Mesendoderm (in vitro differentiated cells): ENCODE measurements around the gene S100A9.

ENCODE experiments used
- DNase-seq: peaks from one replicate; pipeline ENCODE4 v3.0.0; 2013
- H2AK5ac ChIP-seq: 2 replicates; pipeline ENCODE4 v1.6.1; 2013; ENCODE audit warnings: low read length, inconsistent platforms
- H2BK120ac ChIP-seq: 2 replicates; pipeline ENCODE4 v1.6.1; 2013; ENCODE audit warnings: low read depth, mild to moderate bottlenecking, low read length, moderate library complexity, mixed read lengths
- H2BK15ac ChIP-seq: replicated peaks from 2 replicates; pipeline ENCODE4 v1.6.1; 2013; ENCODE audit warnings: low read depth, mild to moderate bottlenecking, moderate library complexity
- H2BK5ac ChIP-seq: 2 replicates; pipeline ENCODE4 v1.6.1; 2013; ENCODE audit warnings: low read length, inconsistent platforms
- H3K18ac ChIP-seq: 2 replicates; pipeline ENCODE4 v1.6.1; 2013; ENCODE audit warnings: mild to moderate bottlenecking, low read length, mixed read lengths
- H3K23ac ChIP-seq: one replicate; pipeline ENCODE4 v1.6.1; 2013; ENCODE audit warnings: low read length
- H3K27ac ChIP-seq: 2 replicates; pipeline ENCODE4 v1.5.1; 2013; ENCODE audit warnings: low read depth, mild to moderate bottlenecking, inconsistent platforms, low read length, moderate library complexity
- H3K27me3 ChIP-seq: 2 replicates; pipeline ENCODE4 v1.6.1; 2013; ENCODE audit warnings: low read length, control low read depth, mild to moderate bottlenecking, inconsistent platforms; ENCODE audit not compliant: insufficient read depth, poor library complexity
- H3K36me3 ChIP-seq: 2 replicates; pipeline ENCODE4 v1.6.1; 2013; ENCODE audit warnings: low read length, inconsistent platforms; ENCODE audit not compliant: control insufficient read depth, insufficient read depth
- H3K4ac ChIP-seq: one replicate; pipeline ENCODE4 v1.6.1; 2013; ENCODE audit warnings: low read depth, mild to moderate bottlenecking, low read length, moderate library complexity
- H3K4me1 ChIP-seq: 2 replicates; pipeline ENCODE4 v1.6.1; 2013; ENCODE audit warnings: low read depth, low read length, inconsistent platforms; ENCODE audit not compliant: control insufficient read depth
- H3K4me2 ChIP-seq: 2 replicates; pipeline ENCODE4 v1.6.1; 2013; ENCODE audit warnings: low read length
- H3K4me3 ChIP-seq: 2 replicates; pipeline ENCODE4 v1.5.1; 2013; ENCODE audit warnings: mild to moderate bottlenecking, low read length
- H3K56ac ChIP-seq: one replicate; pipeline ENCODE4 v1.6.1; 2013; ENCODE audit warnings: low read length
- H3K79me1 ChIP-seq: 2 replicates; pipeline ENCODE4 v1.6.1; 2013; ENCODE audit warnings: low read length, inconsistent platforms
- H3K79me2 ChIP-seq: 2 replicates; pipeline ENCODE4 v1.6.1; 2013; ENCODE audit warnings: mild to moderate bottlenecking, low read length; ENCODE audit not compliant: control insufficient read depth, insufficient read depth
- H3K9ac ChIP-seq: 2 replicates; pipeline ENCODE4 v1.6.1; 2013; ENCODE audit warnings: low read length, inconsistent platforms
- H4K5ac ChIP-seq: one replicate; pipeline ENCODE4 v1.6.1; 2013; ENCODE audit warnings: low read length
- H4K8ac ChIP-seq: one replicate; pipeline ENCODE4 v1.6.1; 2013; ENCODE audit warnings: low read depth, mild to moderate bottlenecking, control low read depth, low read length, moderate library complexity
- WGBS: extraction: QIAGEN DNeasy Blood & Tissue Kit; methylation state at CpG from one replicate; pipeline ENCODE4 v1.1.7; 2013; ENCODE audit warnings: low lambda C conversion rate, missing lambda C conversion rate; ENCODE audit not compliant: insufficient coverage; ENCODE audit errors: extremely low coverage; 5-methylcytosine and 5-hydroxymethylcytosine counted together

S100A9 gene

DNA sequence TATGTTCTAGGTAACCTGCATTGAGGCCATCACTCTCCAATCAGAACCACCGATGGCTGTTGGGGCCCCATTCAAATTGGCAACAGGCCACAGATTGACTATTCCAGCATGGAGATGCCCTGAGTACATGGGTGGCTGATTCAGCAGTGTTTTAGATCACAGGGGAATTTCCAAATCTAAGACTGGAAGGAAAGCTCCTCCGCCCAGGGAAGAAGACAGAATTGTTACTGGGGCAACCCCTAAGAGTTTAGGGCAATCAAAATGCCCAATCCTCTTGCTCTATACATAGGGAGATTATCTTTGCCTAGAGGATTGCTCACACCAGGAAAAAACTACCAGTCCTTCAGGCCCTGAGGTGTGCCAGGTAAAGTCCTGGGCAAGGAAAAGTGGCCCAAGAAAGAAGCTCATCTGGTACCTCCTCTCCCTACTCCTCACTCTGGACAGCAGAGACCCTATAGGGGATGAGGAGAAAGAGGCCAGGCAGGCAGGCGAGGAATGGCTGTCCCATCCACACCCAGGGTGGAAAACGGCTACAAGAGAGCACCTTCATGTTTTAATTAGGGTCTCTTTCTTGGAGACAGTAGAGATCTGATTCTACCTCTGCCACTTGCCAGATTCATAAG is 27.4 kb downstream of the S100A9 start:
- no peak for DNase-seq
- Histone ChIP-seq H3K56ac (no peak overlapping the region), H3K36me3 (no peaks in the 10 kb centered on the region), H3K4me2 (no peak overlapping the region), H3K4ac (no peak overlapping the region), H3K4me3 (no peak overlapping the region), H3K27ac (no peak overlapping the region), H3K9ac (no peak overlapping the region), H3K18ac (no peak overlapping the region), H2AK5ac (no peak overlapping the region), H3K4me1 (no peaks in the 10 kb centered on the region), H3K79me2 (no peaks in the 10 kb centered on the region), H2BK120ac (no peak overlapping the region), H3K79me1 (no peaks in the 10 kb centered on the region), H4K8ac (no peak overlapping the region), H2BK5ac (no peak overlapping the region), H3K23ac (no peak overlapping the region), H4K5ac (no peak overlapping the region), H2BK15ac (no peak overlapping the region), H3K27me3 (no peaks in the 10 kb centered on the region)
- no CpG with 5 or more reads among the region's 4 CpGs for WGBS

DNA sequence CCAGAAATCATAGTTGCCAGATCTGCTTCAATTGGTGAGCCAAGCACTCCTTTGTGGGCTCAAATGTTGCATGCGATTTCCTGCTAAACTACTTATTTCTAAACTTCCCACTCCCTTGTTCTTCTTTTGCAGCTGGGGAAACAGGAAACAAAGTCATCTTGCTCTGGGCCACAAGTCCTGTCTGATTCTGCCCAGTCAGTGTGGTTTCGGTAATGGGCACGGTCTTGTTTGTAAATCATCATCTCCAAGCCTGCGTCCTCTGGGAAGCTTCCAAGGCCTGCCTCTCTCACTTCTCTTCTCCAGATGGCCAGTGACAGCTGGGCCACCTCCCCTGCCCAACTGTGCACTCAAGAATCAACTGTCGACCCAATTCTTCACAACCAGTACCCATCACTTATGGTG is 28.8 kb downstream of the S100A9 start:
- WGBS = no CpG with 5 or more reads among the region's 5 CpGs
- H3K27ac ChIP-seq = no peak overlapping the region
- H3K4ac ChIP-seq = no peak overlapping the region
- no peak overlapping the region for H3K4me3 ChIP-seq
- H3K36me3 ChIP-seq = no peaks in the 10 kb centered on the region
- no peak overlapping the region for H3K9ac ChIP-seq
- no peaks in the 10 kb centered on the region for H3K79me2 ChIP-seq
- H2AK5ac ChIP-seq = no peak overlapping the region
- H3K4me1 ChIP-seq = no peaks in the 10 kb centered on the region
- H4K8ac ChIP-seq = no peak overlapping the region
- H3K79me1 ChIP-seq = no peaks in the 10 kb centered on the region
- no peak overlapping the region for H4K5ac ChIP-seq
- no peak overlapping the region for H3K23ac ChIP-seq
- no peak overlapping the region for H3K56ac ChIP-seq
- H3K4me2 ChIP-seq = no peak overlapping the region
- H3K27me3 ChIP-seq = no peaks in the 10 kb centered on the region
- no peak overlapping the region for H2BK120ac ChIP-seq
- H2BK15ac ChIP-seq = no peak overlapping the region
- no peak overlapping the region for H3K18ac ChIP-seq
- no peak for DNase-seq
- no peak overlapping the region for H2BK5ac ChIP-seq

DNA sequence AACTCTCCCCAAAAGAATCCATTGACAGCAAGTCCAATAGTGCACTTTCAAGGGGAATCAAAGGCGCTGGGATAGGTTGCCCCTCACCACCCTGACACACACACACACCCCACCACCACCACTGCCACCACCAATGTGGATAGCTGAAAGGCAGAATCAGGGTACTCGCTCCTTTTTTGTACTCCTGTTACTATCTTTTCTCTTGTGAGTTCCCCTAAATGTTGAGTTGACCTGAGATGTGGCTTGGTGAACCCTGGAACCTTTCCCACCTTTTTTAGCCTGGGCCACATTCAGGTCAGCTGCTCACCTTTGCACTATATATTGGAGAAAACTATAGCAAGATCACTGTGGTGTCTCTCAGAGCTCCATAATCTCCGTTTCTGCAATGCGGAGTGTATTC is 29.3 kb downstream of the S100A9 start:
- no peak overlapping the region for H4K5ac ChIP-seq
- no peaks in the 10 kb centered on the region for H3K79me2 ChIP-seq
- no peak overlapping the region for H3K18ac ChIP-seq
- H3K23ac ChIP-seq = no peak overlapping the region
- H2BK120ac ChIP-seq = no peak overlapping the region
- DNase-seq = no peak
- no peaks in the 10 kb centered on the region for H3K79me1 ChIP-seq
- no peak overlapping the region for H4K8ac ChIP-seq
- no peaks in the 10 kb centered on the region for H3K4me1 ChIP-seq
- H3K9ac ChIP-seq = no peak overlapping the region
- no peak overlapping the region for H3K4me3 ChIP-seq
- H3K4me2 ChIP-seq = no peak overlapping the region
- H3K56ac ChIP-seq = no peak overlapping the region
- H3K27me3 ChIP-seq = no peaks in the 10 kb centered on the region
- H3K4ac ChIP-seq = no peak overlapping the region
- H2AK5ac ChIP-seq = no peak overlapping the region
- H2BK15ac ChIP-seq = no peak overlapping the region
- H2BK5ac ChIP-seq = no peak overlapping the region
- H3K27ac ChIP-seq = no peak overlapping the region
- no CpG with 5 or more reads among the region's 4 CpGs for WGBS
- H3K36me3 ChIP-seq = no peaks in the 10 kb centered on the region

DNA sequence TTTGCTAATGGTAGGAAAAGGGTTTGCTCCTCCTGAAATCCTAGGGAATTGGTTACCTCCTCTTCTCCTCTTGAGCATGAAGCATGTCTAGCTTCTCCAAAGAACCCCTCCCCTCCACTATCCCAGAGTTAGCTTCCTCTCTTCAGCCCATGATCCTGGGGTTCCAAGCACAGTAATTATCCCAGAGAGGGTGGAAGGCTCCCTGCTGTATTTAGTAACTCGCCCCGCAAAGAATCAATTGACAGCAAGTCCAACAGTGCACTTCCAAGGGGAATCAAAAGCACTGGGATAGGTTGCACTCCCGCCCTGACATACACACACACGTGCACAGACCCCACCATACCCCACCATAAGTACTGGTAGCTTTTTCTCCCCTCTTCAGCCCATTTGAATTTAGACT is 30.1 kb downstream of the S100A9 start:
- Histone ChIP-seq H4K5ac (no peak overlapping the region), H3K27me3 (no peaks in the 10 kb centered on the region), H3K56ac (no peak overlapping the region), H3K4me2 (no peak overlapping the region), H3K23ac (no peak overlapping the region), H2BK5ac (no peak overlapping the region), H2AK5ac (no peak overlapping the region), H2BK120ac (no peak overlapping the region), H2BK15ac (no peak overlapping the region), H3K4me1 (no peaks in the 10 kb centered on the region), H3K4me3 (no peak overlapping the region), H3K9ac (no peak overlapping the region), H3K4ac (no peak overlapping the region), H4K8ac (no peak overlapping the region), H3K18ac (no peak overlapping the region), H3K36me3 (no peaks in the 10 kb centered on the region), H3K79me2 (no peaks in the 10 kb centered on the region), H3K79me1 (no peaks in the 10 kb centered on the region), H3K27ac (no peak overlapping the region)
- DNase-seq = no peak
- no CpG with 5 or more reads among the region's 4 CpGs for WGBS

DNA sequence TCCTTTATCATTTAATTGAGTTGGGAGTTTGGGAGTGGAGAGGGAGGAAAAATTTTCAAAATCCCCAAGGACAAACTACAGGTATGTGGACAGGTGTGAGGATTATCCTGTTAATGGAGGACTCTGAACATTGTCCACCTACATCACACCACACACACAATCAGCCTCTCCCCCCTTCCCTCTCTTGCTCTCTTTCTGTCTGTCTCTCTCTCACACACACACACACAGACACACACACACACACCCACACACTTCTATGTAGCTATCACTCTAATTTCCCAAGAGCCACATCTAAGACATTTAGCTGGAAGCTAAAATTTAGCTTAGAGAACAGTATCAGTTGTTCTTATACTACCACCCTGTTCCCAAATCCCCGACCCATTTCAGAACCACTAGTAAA is 31.7 kb downstream of the S100A9 start:
- H3K79me1 ChIP-seq = no peaks in the 10 kb centered on the region
- no peak overlapping the region for H3K4me2 ChIP-seq
- H2BK120ac ChIP-seq = no peak overlapping the region
- H2AK5ac ChIP-seq = no peak overlapping the region
- DNase-seq = no peak
- no peaks in the 10 kb centered on the region for H3K27me3 ChIP-seq
- H3K4me3 ChIP-seq = no peak overlapping the region
- no peak overlapping the region for H3K23ac ChIP-seq
- no peak overlapping the region for H3K56ac ChIP-seq
- no peak overlapping the region for H4K8ac ChIP-seq
- no peaks in the 10 kb centered on the region for H3K4me1 ChIP-seq
- H3K18ac ChIP-seq = no peak overlapping the region
- H3K27ac ChIP-seq = no peak overlapping the region
- H2BK5ac ChIP-seq = no peak overlapping the region
- WGBS = no CpG with 5 or more reads among the region's 1 CpG
- no peak overlapping the region for H4K5ac ChIP-seq
- H2BK15ac ChIP-seq = no peak overlapping the region
- no peaks in the 10 kb centered on the region for H3K36me3 ChIP-seq
- H3K79me2 ChIP-seq = no peaks in the 10 kb centered on the region
- no peak overlapping the region for H3K4ac ChIP-seq
- H3K9ac ChIP-seq = no peak overlapping the region
